Naive thymus-derived CD4-positive, alpha-beta T cell (primary cell): Measurements from ENCODE around the gene EYS. TPM values are rescaled to one million over a fixed set of nuclear protein-coding genes. Genes with fewer than 3 reads are reported as not detected.
"Not testable (repeated sequence)": the region's sequence is repeated elsewhere in the genome, so short reads cannot be mapped to it uniquely, and the experiment has no call there.

Experiments used
- ATAC-seq: fragments of 150-1000 bp; cut with Tn5 transposase; 2 replicates; pipeline ENCODE4 v1.10.0; 2021; ENCODE audit warnings: mild to moderate bottlenecking, moderate library complexity
- CTCF ChIA-PET: fragments of 350-600 bp; sonication (Branson Sonifier 250); formaldehyde crosslinking; loops from one replicate; lab custom pipeline; 2021; ENCODE audit warnings: antibody characterized with exemption; lab: Charles Lee
- POLR2A ChIA-PET: fragments of 350-600 bp; sonication (Branson Sonifier 250); formaldehyde crosslinking; loops from one replicate; lab custom pipeline; 2021; ENCODE audit warnings: antibody characterized with exemption, inconsistent platforms; lab: Charles Lee
- DNase-seq, 9 donors: peaks; one replicate each; pipeline versions ENCODE4 v3.0.0 to v3.0.0-alpha.2; 2020 to 2022; ENCODE audit warnings: mixed read lengths in 1 of 9
- H3K27ac ChIP-seq: one replicate; pipeline ENCODE4 v1.7.0; 2013; ENCODE audit warnings: mild to moderate bottlenecking, low read depth, low read length, moderate library complexity
- H3K27me3 ChIP-seq, 2 donors: one replicate each; pipeline ENCODE4 v1.7.0; 2013; ENCODE audit warnings: low read length in 2 of 2, mild to moderate bottlenecking in 2 of 2, moderate library complexity in 2 of 2; ENCODE audit not compliant: control insufficient read depth in 2 of 2, insufficient read depth in 2 of 2
- H3K36me3 ChIP-seq, 3 experiments: 1 replicate in 2 of 3; 2 replicates in 1 of 3; pipeline ENCODE4 v1.7.0; 2013; ENCODE audit warnings: low read length in 3 of 3, mild to moderate bottlenecking in 3 of 3, moderate library complexity in 1 of 3; ENCODE audit not compliant: insufficient read depth in 3 of 3, control insufficient read depth in 2 of 3
- H3K4me1 ChIP-seq, 2 donors: one replicate each; pipeline ENCODE4 v1.7.0; 2013; ENCODE audit warnings: low read length in 2 of 2, mild to moderate bottlenecking in 2 of 2, moderate library complexity in 1 of 2; ENCODE audit not compliant: control insufficient read depth in 2 of 2, insufficient read depth in 2 of 2
- H3K4me3 ChIP-seq: 2 replicates; pipeline ENCODE4 v1.7.0; 2013; ENCODE audit warnings: mild to moderate bottlenecking, low read length
- H3K9me3 ChIP-seq, 3 experiments: 1 replicate in 2 of 3; 2 replicates in 1 of 3; pipeline ENCODE4 v1.7.0; 2013; ENCODE audit warnings: low read length in 3 of 3; ENCODE audit not compliant: control insufficient read depth in 2 of 3
- H3K27ac Mint-ChIP-seq, 9 donors: one replicate each; pipeline ENCODE4 v1.8.0; 2020 to 2022; ENCODE audit warnings: mixed read lengths in 9 of 9, mild to moderate bottlenecking in 8 of 9, moderate library complexity in 5 of 9, inconsistent platforms in 2 of 9
- H3K27me3 Mint-ChIP-seq, 5 donors: one replicate each; pipeline ENCODE4 v1.8.0; 2021 to 2022; ENCODE audit warnings: mixed read lengths in 5 of 5, mild to moderate bottlenecking in 1 of 5
- H3K36me3 Mint-ChIP-seq, 5 donors: one replicate each; pipeline ENCODE4 v1.8.0; 2020 to 2022; ENCODE audit warnings: mixed read lengths in 5 of 5, mild to moderate bottlenecking in 3 of 5, inconsistent platforms in 1 of 5
- H3K4me1 Mint-ChIP-seq, 7 donors: one replicate each; pipeline ENCODE4 v1.8.0; 2020 to 2022; ENCODE audit warnings: mixed read lengths in 7 of 7, mild to moderate bottlenecking in 3 of 7, inconsistent platforms in 1 of 7
- H3K4me3 Mint-ChIP-seq, 10 donors: one replicate each; pipeline ENCODE4 v1.8.0; 2020 to 2022; ENCODE audit warnings: mild to moderate bottlenecking in 10 of 10, mixed read lengths in 10 of 10, moderate library complexity in 6 of 10, inconsistent platforms in 2 of 10
- H3K9me3 Mint-ChIP-seq, 11 donors: one replicate each; pipeline ENCODE4 v1.8.0; 2020 to 2022; ENCODE audit warnings: mixed read lengths in 11 of 11, mild to moderate bottlenecking in 4 of 11, inconsistent platforms in 1 of 11, moderate library complexity in 1 of 11
- intact Hi-C, 2 donors: fragments of 100-400 bp; cut with micrococcal nuclease; formaldehyde crosslinking; loops; one replicate each; pipeline ENCODE4 v1.15.1; 2023
- polyA plus RNA-seq, 2 donors: library from polyadenylated mRNA; unstranded; fragments of 300-500 nt; fragmentation: Illumina TruSeq; gene quantifications; one replicate each; pipeline ENCODE4 v1.2.3, GENCODE V29; 2021
- total RNA-seq, 6 experiments: library from RNA in 5 of 6; stranded (reverse) in 5 of 6; gene quantifications; 1 replicate in 5 of 6; 2 replicates in 1 of 6; pipeline ENCODE4 v1.2.3 and lab custom pipeline; 2021 to 2026

Gene EYS
- total and polyA plus RNA-seq, 7 experiments from 2014 or later, result 0.07 to 0.21 (median 0.13) TPM; not detected in 4

DNA sequence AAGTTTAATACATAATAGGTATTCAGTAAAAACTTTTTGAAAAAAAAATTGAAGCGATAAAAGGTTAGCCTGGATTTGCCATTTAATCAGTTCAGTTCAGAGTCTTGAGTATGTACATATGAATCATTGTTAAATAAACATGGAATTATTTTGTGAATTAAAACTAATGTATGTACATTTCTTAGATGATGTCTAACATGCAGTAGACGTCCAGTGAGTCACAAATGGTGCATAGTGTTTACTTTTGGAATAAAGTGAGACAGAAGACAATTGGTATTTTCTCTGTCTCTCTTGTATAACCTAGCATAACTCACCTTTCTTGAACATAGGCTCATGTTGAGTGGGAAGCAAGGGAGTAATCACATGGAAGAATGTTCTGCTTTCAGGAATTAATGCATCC lies 83.5 kb downstream of the EYS start:
- Histone ChIP-seq H3K36me3 (no peaks in the 10 kb centered on the region), H3K4me1 (no peaks in the 10 kb centered on the region), H3K27ac (no peak overlapping the region), H3K4me3 (no peak overlapping the region), H3K27me3 (no peaks in the 10 kb centered on the region), H3K9me3 (no peaks in the 10 kb centered on the region)
- POLR2A ChIA-PET, result no interaction called here
- no peak overlapping the region for H3K27ac Mint-ChIP-seq
- H3K27me3 Mint-ChIP-seq, result no peaks in the 10 kb centered on the region
- no peak overlapping the region for H3K4me3 Mint-ChIP-seq
- ATAC-seq (no peak), DNase-seq (no peak)
- no peaks in the 10 kb centered on the region for H3K4me1 Mint-ChIP-seq
- CTCF ChIA-PET, result no interaction called here
- H3K9me3 Mint-ChIP-seq, result peaks cover 0 to 13% (median 5%) of the 10 kb centered on the region in 11 donors
- H3K36me3 Mint-ChIP-seq, result no peaks in the 10 kb centered on the region
- intact Hi-C loops, result no loop called here

GRCh38 chr6:65610746-65611145 lies 96.3 kb downstream of the EYS start:
- POLR2A ChIA-PET, result no interaction called here
- Mint-ChIP-seq H3K36me3 (no peaks in the 10 kb centered on the region), H3K27me3 (no peaks in the 10 kb centered on the region)

GRCh38 chr6:65595540-65595939 lies 111.5 kb downstream of the EYS start:
- DNase-seq, result no peak
- Histone ChIP-seq H3K4me3 (no peak overlapping the region), H3K4me1 (no peaks in the 10 kb centered on the region), H3K27ac (no peak overlapping the region), H3K27me3 (no peaks in the 10 kb centered on the region), H3K36me3 (no peaks in the 10 kb centered on the region), H3K9me3 (no peaks in the 10 kb centered on the region)
- CTCF ChIA-PET, result no interaction called here
- H3K36me3 Mint-ChIP-seq, result no peaks in the 10 kb centered on the region
- H3K9me3 Mint-ChIP-seq, result peaks cover 1 to 21% (median 5%) of the 10 kb centered on the region in 11 donors
- no peaks in the 10 kb centered on the region for H3K27me3 Mint-ChIP-seq
- H3K27ac Mint-ChIP-seq, result no peak overlapping the region
- no peak overlapping the region for H3K4me3 Mint-ChIP-seq
- intact Hi-C loops, result no loop called here
- H3K4me1 Mint-ChIP-seq, result no peaks in the 10 kb centered on the region
- POLR2A ChIA-PET, result no interaction called here
- ATAC-seq, result no peak

More at GRCh38 chr6:65610746-65611145, 96.3 kb downstream of the EYS start:
- Histone ChIP-seq H3K9me3 (no peaks in the 10 kb centered on the region), H3K4me1 (no peaks in the 10 kb centered on the region), H3K27ac (no peak overlapping the region), H3K4me3 (no peak overlapping the region), H3K36me3 (no peaks in the 10 kb centered on the region), H3K27me3 (no peaks in the 10 kb centered on the region)
- ATAC-seq (no peak), DNase-seq (no peak)
- CTCF ChIA-PET, result no interaction called here
- Mint-ChIP-seq H3K4me1 (no peaks in the 10 kb centered on the region), H3K4me3 (no peak overlapping the region), H3K9me3 (peaks cover 0 to 5% (median 0%) of the 10 kb centered on the region in 11 donors), H3K27ac (no peak overlapping the region)
- intact Hi-C loops, result no loop called here

- intact Hi-C loops, result no loop called here
- Mint-ChIP-seq H3K36me3 (no peaks in the 10 kb centered on the region), H3K27me3 (no peaks in the 10 kb centered on the region), H3K27ac (no peak overlapping the region), H3K4me1 (no peaks in the 10 kb centered on the region), H3K4me3 (no peak overlapping the region), H3K9me3 (peaks cover 2 to 34% (median 12%) of the 10 kb centered on the region in 11 donors)
- no peaks in the 10 kb centered on the region for H3K27me3 ChIP-seq
- H3K4me3 ChIP-seq, result no peak overlapping the region
- DNase-seq (no peak), ATAC-seq (no peak)
- CTCF ChIA-PET, result no interaction called here
- POLR2A ChIA-PET, result no interaction called here
- H3K4me1 ChIP-seq, result no peaks in the 10 kb centered on the region
- no peak overlapping the region for H3K27ac ChIP-seq
- no peaks in the 10 kb centered on the region for H3K9me3 ChIP-seq
- no peaks in the 10 kb centered on the region for H3K36me3 ChIP-seq
Measured at GRCh38 chr6:65570340-65570739, 136.7 kb downstream of the EYS start.

DNA sequence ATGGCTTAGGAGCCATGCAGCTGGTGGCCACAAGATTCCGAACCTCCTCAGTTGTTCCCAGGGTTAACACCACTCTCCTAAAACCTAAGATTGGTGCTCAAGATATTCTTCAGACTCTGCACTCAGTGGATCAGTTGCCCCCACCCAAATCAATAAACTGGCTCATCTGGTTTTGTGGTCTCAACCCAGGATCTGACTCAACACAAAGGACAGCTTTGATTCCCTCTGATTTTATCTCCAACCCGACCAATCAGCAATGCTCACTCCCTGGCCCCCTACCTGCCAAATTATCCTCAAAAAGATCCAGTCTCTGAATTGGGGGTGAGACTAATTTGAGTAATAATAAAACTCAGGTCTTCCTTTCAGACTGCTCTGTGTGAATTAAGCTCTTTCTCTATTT lies 137.5 kb downstream of the EYS start:
- Mint-ChIP-seq H3K27ac (no peak overlapping the region), H3K9me3 (peaks cover 2 to 36% (median 12%) of the 10 kb centered on the region in 11 donors), H3K4me1 (no peaks in the 10 kb centered on the region)

GRCh38 chr6:65569056-65569455 lies 138.0 kb downstream of the EYS start:
- H3K27ac ChIP-seq, H3K4me3 ChIP-seq, H3K27me3 ChIP-seq, H3K36me3 Mint-ChIP-seq, H3K4me1 Mint-ChIP-seq, ATAC-seq, H3K4me1 ChIP-seq, H3K27ac Mint-ChIP-seq, H3K27me3 Mint-ChIP-seq, CTCF ChIA-PET, H3K36me3 ChIP-seq, H3K9me3 ChIP-seq, DNase-seq, H3K4me3 Mint-ChIP-seq, POLR2A ChIA-PET, intact Hi-C loops: not testable (repeated sequence)
- peaks cover 2 to 36% (median 10%) of the 10 kb centered on the region in 11 donors for H3K9me3 Mint-ChIP-seq

More for the DNA sequence above, 137.5 kb downstream of the EYS start:
- ATAC-seq (no peak), DNase-seq (no peak)
- no peak overlapping the region for H3K4me3 Mint-ChIP-seq
- no peaks in the 10 kb centered on the region for H3K36me3 Mint-ChIP-seq
- H3K27me3 ChIP-seq, result no peaks in the 10 kb centered on the region
- no peak overlapping the region for H3K27ac ChIP-seq
- CTCF ChIA-PET, result no interaction called here
- no peak overlapping the region for H3K4me3 ChIP-seq
- POLR2A ChIA-PET, result no interaction called here
- intact Hi-C loops, result no loop called here
- H3K36me3 ChIP-seq, result no peaks in the 10 kb centered on the region
- H3K27me3 Mint-ChIP-seq, result no peaks in the 10 kb centered on the region
- no peaks in the 10 kb centered on the region for H3K4me1 ChIP-seq
- no peaks in the 10 kb centered on the region for H3K9me3 ChIP-seq

DNA sequence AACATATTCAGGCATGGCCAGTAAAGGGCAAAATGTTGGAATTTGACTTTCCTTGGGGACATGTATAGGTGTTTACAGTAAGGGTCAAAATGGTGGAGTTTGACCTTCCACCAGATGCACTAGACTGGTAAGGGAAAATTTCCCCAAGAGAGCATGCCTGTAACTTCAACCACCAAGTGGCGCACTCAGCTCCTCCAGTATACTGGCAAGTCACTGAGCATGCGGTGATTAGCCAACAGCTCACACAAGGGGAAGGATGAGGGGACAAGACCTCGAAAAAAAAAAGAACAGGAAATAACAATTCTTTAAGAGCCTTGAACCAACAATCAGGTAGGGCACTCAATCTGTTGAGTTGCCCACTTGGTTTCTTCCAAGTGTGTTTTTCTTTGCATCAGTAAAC lies 140.9 kb downstream of the EYS start:
- CTCF ChIA-PET, result no interaction called here
- Mint-ChIP-seq H3K27me3 (no peaks in the 10 kb centered on the region), H3K27ac (no peak overlapping the region), H3K4me3 (no peak overlapping the region), H3K4me1 (no peaks in the 10 kb centered on the region), H3K9me3 (peaks cover 0 to 36% (median 9%) of the 10 kb centered on the region in 11 donors), H3K36me3 (no peaks in the 10 kb centered on the region)
- no peaks in the 10 kb centered on the region for H3K27me3 ChIP-seq
- no peaks in the 10 kb centered on the region for H3K36me3 ChIP-seq
- DNase-seq (no peak), ATAC-seq (no peak)
- no peak overlapping the region for H3K27ac ChIP-seq
- no peaks in the 10 kb centered on the region for H3K9me3 ChIP-seq
- no peaks in the 10 kb centered on the region for H3K4me1 ChIP-seq
- POLR2A ChIA-PET, result no interaction called here
- no peak overlapping the region for H3K4me3 ChIP-seq
- intact Hi-C loops, result no loop called here
